DND-41 (cell line): Measurements from ENCODE around the gene NRG3.

Source experiments
- ATAC-seq: fragments of 200-7000 bp; cut with Tn5 transposase; 3 replicates; pipeline ENCODE4 v1.9.1; 2021; ENCODE audit warnings: low read depth; ENCODE audit not compliant: insufficient read depth
- DNase-seq: peaks from one replicate; pipeline ENCODE4 v3.0.0-alpha.2; 2020
- H2AFZ ChIP-seq: 2 replicates; pipeline ENCODE4 v1.6.0; 2012; ENCODE audit warnings: low read depth, low read length
- H3K27ac ChIP-seq: 2 replicates; pipeline ENCODE4 v1.5.1; 2012; ENCODE audit warnings: low read length, inconsistent platforms
- H3K27me3 ChIP-seq: fragments of 200-600 bp; sonication (generic); 2 replicates; pipeline ENCODE4 v1.6.0; 2012; ENCODE audit warnings: low read length, mild to moderate bottlenecking, inconsistent platforms; ENCODE audit not compliant: insufficient read depth, poor library complexity
- H3K36me3 ChIP-seq: 2 replicates; pipeline ENCODE4 v1.5.1; 2012; ENCODE audit warnings: low read length, inconsistent platforms; ENCODE audit not compliant: insufficient read depth
- H3K4me1 ChIP-seq: 2 replicates; pipeline ENCODE4 v1.5.1; 2012; ENCODE audit warnings: mild to moderate bottlenecking, low read length; ENCODE audit not compliant: insufficient read depth
- H3K4me2 ChIP-seq: 2 replicates; pipeline ENCODE4 v1.6.0; 2012; ENCODE audit warnings: mild to moderate bottlenecking, moderate library complexity, low read length, inconsistent platforms; ENCODE audit not compliant: insufficient read depth
- H3K4me3 ChIP-seq, 2 experiments: fragments of 200-600 bp in 1 of 2; shearing (Covaris generic) in 1 of 2; 2 replicates each; pipeline ENCODE4 v1.5.1; 2012 to 2016; ENCODE audit warnings: inconsistent platforms in 2 of 2, low read length in 2 of 2, mild to moderate bottlenecking in 2 of 2, low read depth in 1 of 2, moderate library complexity in 1 of 2
- H3K79me2 ChIP-seq: 2 replicates; pipeline ENCODE4 v1.6.0; 2012; ENCODE audit warnings: low read length, inconsistent platforms; ENCODE audit not compliant: insufficient read depth
- H3K9ac ChIP-seq: 2 replicates; pipeline ENCODE4 v1.6.0; 2012; ENCODE audit warnings: low read depth, mild to moderate bottlenecking, inconsistent platforms, low read length, moderate library complexity
- H3K9me3 ChIP-seq: 2 replicates; pipeline ENCODE4 v1.5.1; 2012; ENCODE audit warnings: low read length, moderate library complexity, mild to moderate bottlenecking, inconsistent platforms; ENCODE audit not compliant: insufficient read depth, severe bottlenecking
- H4K20me1 ChIP-seq: 2 replicates; pipeline ENCODE4 v1.6.0; 2012; ENCODE audit warnings: low read length; ENCODE audit not compliant: insufficient read depth
- CTCF ChIP-seq: IDR thresholded peaks from 2 replicates; pipeline ENCODE4 v1.5.1; 2012; ENCODE audit warnings: borderline replicate concordance, low read length, moderate library complexity, mild to moderate bottlenecking; ENCODE audit not compliant: poor library complexity, severe bottlenecking; ENCODE audit errors: extremely low read depth
- EZH2 ChIP-seq: IDR thresholded peaks from 3 replicates; pipeline ENCODE4 v1.6.1; 2012; ENCODE audit warnings: borderline replicate concordance, low read depth, mild to moderate bottlenecking, moderate library complexity, low read length, inconsistent platforms; ENCODE audit not compliant: severe bottlenecking

The NRG3 gene

GRCh38 chr10:82464966-82465365, 590.0 kb downstream of the NRG3 start:
- Histone ChIP-seq H2AFZ (no peak overlapping the region), H3K27ac (no peak overlapping the region), H3K79me2 (no peaks in the 10 kb centered on the region), H3K36me3 (no peaks in the 10 kb centered on the region), H3K9ac (no peak overlapping the region), H4K20me1 (no peaks in the 10 kb centered on the region), H3K4me3 (no peak overlapping the region), H3K9me3 (no peaks in the 10 kb centered on the region), H3K4me1 (no peaks in the 10 kb centered on the region), H3K4me2 (no peak overlapping the region), H3K27me3 (no peaks in the 10 kb centered on the region)
- TF ChIP-seq CTCF (no peak), EZH2 (no peak)
- no peak for ATAC-seq
- no peak for DNase-seq

GRCh38 chr10:82468453-82468852, 593.5 kb downstream of the NRG3 start:
- Histone ChIP-seq H3K27me3 (no peaks in the 10 kb centered on the region), H3K36me3 (no peaks in the 10 kb centered on the region), H3K4me1 (no peaks in the 10 kb centered on the region), H3K9me3 (no peaks in the 10 kb centered on the region), H3K79me2 (no peaks in the 10 kb centered on the region), H3K27ac (no peak overlapping the region), H3K4me2 (no peak overlapping the region), H3K4me3 (no peak overlapping the region), H2AFZ (no peak overlapping the region), H4K20me1 (no peaks in the 10 kb centered on the region), H3K9ac (no peak overlapping the region)
- ATAC-seq (no peak), DNase-seq (no peak)
- TF ChIP-seq CTCF (no peak), EZH2 (no peak)

GRCh38 chr10:82472406-82473335, 597.7 kb downstream of the NRG3 start:
- H3K79me2 ChIP-seq = no peaks in the 10 kb centered on the region
- H2AFZ ChIP-seq = no peak overlapping the region
- TF ChIP-seq EZH2 = no peak
- no peaks in the 10 kb centered on the region for H4K20me1 ChIP-seq
- H3K4me2 ChIP-seq = no peak overlapping the region
- no peaks in the 10 kb centered on the region for H3K9me3 ChIP-seq
- no peaks in the 10 kb centered on the region for H3K4me1 ChIP-seq
- no peak overlapping the region for H3K9ac ChIP-seq
- no peaks in the 10 kb centered on the region for H3K27me3 ChIP-seq
- DNase-seq (no peak), ATAC-seq (no peak)
- H3K36me3 ChIP-seq = no peaks in the 10 kb centered on the region
- H3K27ac ChIP-seq = no peak overlapping the region
- H3K4me3 ChIP-seq = no peak overlapping the region

DNA sequence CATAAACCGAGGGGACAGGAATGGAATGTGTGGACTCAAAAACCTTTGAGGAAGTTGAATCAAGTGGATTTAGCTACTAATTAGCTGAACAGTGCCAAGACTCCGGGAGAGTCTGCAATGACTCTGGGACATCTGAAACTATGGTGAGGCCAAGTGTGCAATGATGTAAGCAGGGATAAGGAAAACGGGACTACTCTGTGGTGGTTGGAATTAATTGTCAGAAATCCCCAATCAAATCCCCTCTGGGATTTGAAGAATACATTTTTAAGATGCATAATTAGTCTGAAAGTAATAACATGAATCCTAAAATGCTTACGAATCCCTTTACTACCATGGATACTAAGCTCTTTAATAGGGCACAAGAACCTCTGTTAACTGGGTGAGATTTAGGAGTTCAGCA, 602.8 kb downstream of the NRG3 start:
- Histone ChIP-seq H3K4me3 (no peak overlapping the region), H3K79me2 (no peaks in the 10 kb centered on the region), H3K4me1 (no peaks in the 10 kb centered on the region), H3K27me3 (no peaks in the 10 kb centered on the region), H3K27ac (no peak overlapping the region), H3K4me2 (no peak overlapping the region), H2AFZ (no peak overlapping the region), H3K9ac (no peak overlapping the region), H3K36me3 (no peaks in the 10 kb centered on the region), H4K20me1 (no peaks in the 10 kb centered on the region), H3K9me3 (no peaks in the 10 kb centered on the region)
- ATAC-seq (no peak), DNase-seq (no peak)
- TF ChIP-seq EZH2 (no peak), CTCF (no peak)
